Ishikawa (cell line): Measurements from ENCODE around the gene TJAP1.
A peak's percentile ranks its signal among the peaks of the same experiment; 100 is the strongest.

Source experiments
- CEBPB ChIP-seq: IDR thresholded peaks from 2 replicates; pipeline ENCODE4 v1.6.1; 2012
- CREB1 ChIP-seq: IDR thresholded peaks from 2 replicates; pipeline ENCODE4 v1.6.1; 2012; ENCODE audit warnings: low read depth
- EGR1 ChIP-seq: IDR thresholded peaks from 2 replicates; pipeline ENCODE4 v1.6.1; 2012
- EP300 ChIP-seq: IDR thresholded peaks from 2 replicates; pipeline ENCODE4 v1.6.1; 2012; ENCODE audit warnings: borderline replicate concordance
- FOXM1 ChIP-seq: IDR thresholded peaks from 2 replicates; pipeline ENCODE4 v1.6.1; 2012; ENCODE audit warnings: low read depth, borderline replicate concordance
- MAX ChIP-seq: IDR thresholded peaks from 2 replicates; pipeline ENCODE4 v1.6.1; 2012
- NFIC ChIP-seq: IDR thresholded peaks from 2 replicates; pipeline ENCODE4 v1.6.1; 2012
- RAD21 ChIP-seq: IDR thresholded peaks from 2 replicates; pipeline ENCODE4 v1.6.1; 2012; ENCODE audit warnings: low read depth
- REST ChIP-seq: IDR thresholded peaks from 2 replicates; pipeline ENCODE4 v1.6.1; 2012; ENCODE audit warnings: low read depth, mild to moderate bottlenecking
- TAF1 ChIP-seq: IDR thresholded peaks from 2 replicates; pipeline ENCODE4 v1.6.1; 2012; ENCODE audit warnings: low read depth, mild to moderate bottlenecking
- TCF12 ChIP-seq: IDR thresholded peaks from 2 replicates; pipeline ENCODE4 v1.6.1; 2012; ENCODE audit warnings: low read depth
- TEAD4 ChIP-seq: IDR thresholded peaks from 2 replicates; pipeline ENCODE4 v1.6.1; 2012
- USF1 ChIP-seq: IDR thresholded peaks from 2 replicates; pipeline ENCODE4 v1.6.1; 2012
- YY1 ChIP-seq: IDR thresholded peaks from 2 replicates; pipeline ENCODE4 v1.6.1; 2012; ENCODE audit warnings: low read depth
- ZBTB7A ChIP-seq: IDR thresholded peaks from 2 replicates; pipeline ENCODE4 v1.6.1; 2012; ENCODE audit warnings: low read depth

Gene TJAP1

GRCh38 chr6:43477235-43478007, at the start of gene TJAP1:
TSS of gene TJAP1 (plus strand) at chr6:43477570. CDS start at chr6:43499002, 21,432 bp downstream.
- TF ChIP-seq MAX (no peak), TEAD4 (no peak), REST (no peak), ZBTB7A (peak; percentile 57; the same call in 1 of the 2 replicates), USF1 (no peak), CREB1 (peak; percentile 73), CEBPB (no peak), RAD21 (no peak), NFIC (no peak), TAF1 (peak; percentile 98), EP300 (no peak), YY1 (peak; percentile 97), EGR1 (no peak), FOXM1 (no peak), TCF12 (peak; percentile 47; the same call in 1 of the 2 replicates)

- TF ChIP-seq EP300 = no peak
Measured at GRCh38 chr6:43428112-43428570, 49.2 kb upstream of the TJAP1 start.

GRCh38 chr6:43428874-43429273, 48.5 kb upstream of the TJAP1 start:
- TF ChIP-seq MAX = no peak
- TF ChIP-seq EGR1 = no peak
- TF ChIP-seq TAF1 = no peak
- TF ChIP-seq RAD21 = no peak
- no peak for TF ChIP-seq NFIC
- no peak for TF ChIP-seq YY1
- no peak for TF ChIP-seq REST
- no peak for TF ChIP-seq EP300
- no peak for TF ChIP-seq ZBTB7A
- no peak for TF ChIP-seq CEBPB

- no peak for TF ChIP-seq FOXM1
- no peak for TF ChIP-seq USF1
- no peak for TF ChIP-seq CREB1
- no peak for TF ChIP-seq EGR1
- TF ChIP-seq YY1 = no peak
- TF ChIP-seq TAF1 = no peak
- TF ChIP-seq TEAD4 = no peak
- no peak for TF ChIP-seq NFIC
- TF ChIP-seq RAD21 = no peak
- no peak for TF ChIP-seq REST
- no peak for TF ChIP-seq TCF12
- TF ChIP-seq MAX = no peak
Measured at GRCh38 chr6:43432009-43432945, 45.1 kb upstream of the TJAP1 start.
